Subcutaneous adipose tissue (tissue), 4 donors: Measurements from ENCODE around the gene ZNF415. TPM values are rescaled to one million over a fixed set of nuclear protein-coding genes. Genes with fewer than 3 reads are reported as not detected.

ENCODE experiments used
- CTCF ChIP-seq: fragments of 450-650 bp; IDR thresholded peaks from one replicate; pipeline ENCODE4 v1.5.1; 2016; ENCODE audit warnings: low read depth, mild to moderate bottlenecking, control low read depth, antibody characterized with exemption, moderate library complexity
- total RNA-seq, 4 donors: library from RNA; depleted of rRNA; stranded (reverse); fragments of >200 nt; gene quantifications; one replicate each; pipeline ENCODE4 v1.1.0, GENCODE V29; 2016

Gene ZNF415
- 1 to 10 TPM; 3.6 to 7.5 (median 5.9) TPM for total RNA-seq

GRCh38 chr19:53132141-53132991 lies at the start of gene ZNF415:
ZNF415 (minus strand) TSS chr19:53132910; CDS start chr19:53122676, 10,234 bp downstream.
- TF ChIP-seq CTCF = no peak

- TF ChIP-seq CTCF = no peak
Measured at GRCh38 chr19:53182202-53182601, 49.5 kb upstream of the ZNF415 start.

DNA sequence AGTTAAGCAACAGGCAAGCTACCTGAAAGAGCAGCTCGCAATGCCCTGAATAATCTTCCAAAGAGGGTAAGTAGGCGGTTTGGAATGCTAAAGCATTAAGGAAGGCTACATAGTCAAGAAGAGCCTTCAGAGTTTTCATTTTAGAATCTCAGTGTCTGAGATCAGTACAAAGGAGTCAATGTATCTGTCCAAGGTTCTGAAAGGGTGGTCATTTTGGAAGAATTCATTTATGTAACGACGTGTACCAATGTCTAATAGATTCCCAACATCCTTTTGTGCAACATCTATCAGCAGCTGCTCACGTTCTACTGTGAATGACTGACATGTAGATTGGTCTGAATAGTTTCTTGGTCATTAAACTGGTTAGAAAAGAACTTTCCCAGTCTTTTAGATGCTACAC lies 45.3 kb upstream of the ZNF415 start:
- TF ChIP-seq CTCF = no peak

- no peak for TF ChIP-seq CTCF
Measured at GRCh38 chr19:53172889-53173288, 40.2 kb upstream of the ZNF415 start.

- no peak for TF ChIP-seq CTCF
Measured at GRCh38 chr19:53165691-53166091, 33.0 kb upstream of the ZNF415 start.

- no peak for TF ChIP-seq CTCF
Measured at GRCh38 chr19:53161123-53161522, 28.4 kb upstream of the ZNF415 start.

GRCh38 chr19:53160350-53160749 lies 27.6 kb upstream of the ZNF415 start:
- TF ChIP-seq CTCF = no peak
